Sigmoid colon (tissue), 7 donors: ENCODE results near the gene CPZ. TPM values are rescaled to one million over a fixed set of nuclear protein-coding genes. Genes with fewer than 3 reads are reported as not detected.

ENCODE experiments used
- DNase-seq: peaks from one replicate; pipeline ENCODE4 v3.0.0-alpha.2; 2019
- H3K27ac ChIP-seq, 4 donors: fragments of 200-600 bp; sonication (generic); one replicate each; pipeline ENCODE4 v1.5.1; 2016 to 2019; ENCODE audit warnings: mild to moderate bottlenecking in 1 of 4
- H3K27me3 ChIP-seq, 3 donors: fragments of 200-600 bp; sonication (generic); one replicate each; pipeline ENCODE4 v1.5.1; 2019; ENCODE audit warnings: mild to moderate bottlenecking in 1 of 3
- H3K36me3 ChIP-seq, 4 donors: fragments of 200-600 bp; sonication (generic); one replicate each; pipeline ENCODE4 v1.5.1; 2016 to 2019
- H3K4me1 ChIP-seq, 4 donors: fragments of 200-600 bp; sonication (generic); one replicate each; pipeline ENCODE4 v1.5.1; 2017 to 2019
- H3K4me3 ChIP-seq, 4 donors: fragments of 200-600 bp; sonication (generic); one replicate each; pipeline ENCODE4 v1.5.1; 2017 to 2019; ENCODE audit warnings: mild to moderate bottlenecking in 2 of 4, moderate library complexity in 1 of 4
- H3K9me3 ChIP-seq, 4 donors: fragments of 200-600 bp in 3 of 4; sonication (generic) in 3 of 4; one replicate each; pipeline versions ENCODE4 v1.5.1 to v1.6.1; 2013 to 2019
- CTCF ChIP-seq, 4 experiments: fragments of 450-650 bp in 3 of 4; fragments of 200-600 bp in 1 of 4; IDR thresholded peaks; one replicate each; pipeline ENCODE4 v1.5.1; 2016 to 2019; ENCODE audit warnings: antibody characterized with exemption in 4 of 4, mild to moderate bottlenecking in 3 of 4, moderate library complexity in 2 of 4
- EP300 ChIP-seq, 4 donors: sonication (generic); formaldehyde crosslinking; IDR thresholded peaks; one replicate each; pipeline ENCODE4 v1.6.1; 2017; ENCODE audit warnings: antibody characterized with exemption in 4 of 4
- POLR2A ChIP-seq, 2 donors: fragments of 450-650 bp; IDR thresholded peaks; one replicate each; pipeline ENCODE4 v1.6.1; 2016; ENCODE audit warnings: antibody characterized with exemption in 2 of 2, mild to moderate bottlenecking in 2 of 2, moderate library complexity in 2 of 2
- POLR2AphosphoS5 ChIP-seq, 4 donors: sonication (generic); formaldehyde crosslinking; IDR thresholded peaks; one replicate each; pipeline ENCODE4 v1.6.1; 2017; ENCODE audit warnings: antibody characterized with exemption in 4 of 4
- WGBS, 2 donors: extraction: QIAGEN DNeasy Blood & Tissue Kit; methylation state at CpG; one replicate each; pipeline ENCODE4 v1.1.7; 2013; 5-methylcytosine and 5-hydroxymethylcytosine counted together
- intact Hi-C: fragments of 100-400 bp; cut with DNase I; formaldehyde crosslinking; loops from one replicate; pipeline ENCODE4 v1.15.1; 2023
- polyA plus RNA-seq, 3 donors: library from polyadenylated mRNA; stranded (reverse); fragments of 200-250 nt; gene quantifications; one replicate each; pipeline ENCODE4 v1.2.3, GENCODE V29; 2013
- total RNA-seq, 4 donors: library from RNA; depleted of rRNA; stranded (reverse); fragments of >200 nt; gene quantifications; one replicate each; pipeline ENCODE4 v1.1.0, GENCODE V29; 2016
- donor health status: healthy with polysubstance abuse.
- donor health status: Bipolar disorder and iron deficiency.
- donor health status: healthy.

CPZ gene
- total and polyA plus RNA-seq, 7 donors = 0.46 to 8.3 (median 1.8) TPM

DNA sequence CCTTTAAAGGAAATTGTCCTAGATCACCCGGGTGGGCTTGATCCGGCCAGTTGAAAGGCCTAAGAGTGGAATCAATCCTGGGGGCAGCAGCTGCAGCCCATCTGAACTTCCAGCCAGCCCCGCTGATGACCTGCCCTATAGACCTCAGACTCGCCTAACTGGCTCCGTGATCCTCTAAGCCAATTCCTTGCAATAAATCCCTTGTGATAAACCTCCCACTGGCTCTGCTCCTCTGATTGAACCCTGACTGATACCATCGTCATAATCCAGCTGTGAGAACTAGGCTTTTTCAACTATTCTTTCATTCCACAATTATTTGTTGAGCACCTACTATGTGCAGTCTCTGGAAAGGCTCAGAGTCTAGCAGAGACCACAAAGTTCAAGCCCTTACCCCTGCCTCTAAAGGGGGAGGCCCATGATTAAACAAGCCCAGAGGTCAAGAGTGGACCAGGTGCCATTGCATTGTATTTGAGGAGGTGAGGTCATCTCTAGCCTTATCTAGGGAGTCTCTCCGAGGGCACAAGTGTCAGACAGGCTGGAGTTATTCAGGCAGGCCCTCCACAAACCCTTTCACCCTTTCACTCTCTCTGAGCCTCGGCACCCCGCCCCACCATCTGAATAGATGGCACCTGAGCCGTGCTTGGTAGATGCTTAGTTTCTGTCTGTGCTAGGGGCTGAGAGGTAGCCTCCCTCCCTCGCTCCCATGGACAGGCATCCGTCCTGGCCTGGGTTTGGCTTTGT lies 32.9 kb upstream of the CPZ start:
- H3K9me3 ChIP-seq = no peaks in the 10 kb centered on the region
- 67 to 82% methylated on average over 12 of the region's 12 CpGs for WGBS, 2 donors
- intact Hi-C loops = no loop called here
- H3K27ac ChIP-seq = no peak overlapping the region
- DNase-seq = no peak
- no peak for TF ChIP-seq POLR2A (IDR thresholded peaks at IDR 0.05)
- no peak for TF ChIP-seq EP300 (IDR thresholded peaks at IDR 0.05)
- no peak for TF ChIP-seq CTCF (IDR thresholded peaks at IDR 0.05)
- no peak for TF ChIP-seq POLR2AphosphoS5 (IDR thresholded peaks at IDR 0.05)
- H3K4me3 ChIP-seq = no peak overlapping the region
- no peaks in the 10 kb centered on the region for H3K27me3 ChIP-seq
- no peaks in the 10 kb centered on the region for H3K4me1 ChIP-seq
- no peaks in the 10 kb centered on the region for H3K36me3 ChIP-seq

- no peak overlapping the region for H3K4me3 ChIP-seq
- H3K36me3 ChIP-seq = no peaks in the 10 kb centered on the region
- H3K4me1 ChIP-seq = no peaks in the 10 kb centered on the region
- WGBS, 2 donors = 68 to 76% methylated on average over 16 of the region's 16 CpGs
- H3K27ac ChIP-seq = no peak overlapping the region
- H3K9me3 ChIP-seq = no peaks in the 10 kb centered on the region
- TF ChIP-seq EP300 (IDR thresholded peaks at IDR 0.05) = no peak
- TF ChIP-seq POLR2A (IDR thresholded peaks at IDR 0.05) = no peak
- H3K27me3 ChIP-seq = no peaks in the 10 kb centered on the region
- intact Hi-C loops = no loop called here
- no peak for DNase-seq
Observed at GRCh38 chr4:8560265-8561047, 32.1 kb upstream of the CPZ start.

DNA sequence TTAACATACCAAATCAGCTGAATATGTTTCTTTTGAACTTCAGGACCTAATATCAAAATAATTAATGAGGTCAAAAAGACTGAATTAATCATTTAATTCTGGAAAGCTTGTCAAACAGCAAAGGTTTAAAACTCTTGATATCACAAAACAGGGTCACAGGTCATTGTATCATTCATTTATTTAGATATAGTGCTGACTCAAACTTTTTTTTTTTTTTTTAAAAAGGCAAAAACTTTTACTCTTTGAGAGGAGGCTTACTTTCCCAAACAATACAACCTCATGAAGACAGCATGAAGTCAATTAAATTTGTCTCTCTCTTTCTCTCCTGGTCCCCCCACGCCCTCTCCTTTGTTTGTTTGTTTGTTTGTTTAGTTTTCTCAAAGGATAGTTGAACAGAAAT lies 28.0 kb upstream of the CPZ start:
- TF ChIP-seq POLR2A (IDR thresholded peaks at IDR 0.05) = no peak
- DNase-seq = no peak
- Histone ChIP-seq H3K9me3 (no peaks in the 10 kb centered on the region), H3K4me3 (no peak overlapping the region), H3K27me3 (no peaks in the 10 kb centered on the region), H3K27ac (no peak overlapping the region), H3K4me1 (no peaks in the 10 kb centered on the region), H3K36me3 (no peaks in the 10 kb centered on the region)
- 32 to 46% methylated on average over 1 of the region's 1 CpG for WGBS, 2 donors
- intact Hi-C loops = no loop called here

DNA sequence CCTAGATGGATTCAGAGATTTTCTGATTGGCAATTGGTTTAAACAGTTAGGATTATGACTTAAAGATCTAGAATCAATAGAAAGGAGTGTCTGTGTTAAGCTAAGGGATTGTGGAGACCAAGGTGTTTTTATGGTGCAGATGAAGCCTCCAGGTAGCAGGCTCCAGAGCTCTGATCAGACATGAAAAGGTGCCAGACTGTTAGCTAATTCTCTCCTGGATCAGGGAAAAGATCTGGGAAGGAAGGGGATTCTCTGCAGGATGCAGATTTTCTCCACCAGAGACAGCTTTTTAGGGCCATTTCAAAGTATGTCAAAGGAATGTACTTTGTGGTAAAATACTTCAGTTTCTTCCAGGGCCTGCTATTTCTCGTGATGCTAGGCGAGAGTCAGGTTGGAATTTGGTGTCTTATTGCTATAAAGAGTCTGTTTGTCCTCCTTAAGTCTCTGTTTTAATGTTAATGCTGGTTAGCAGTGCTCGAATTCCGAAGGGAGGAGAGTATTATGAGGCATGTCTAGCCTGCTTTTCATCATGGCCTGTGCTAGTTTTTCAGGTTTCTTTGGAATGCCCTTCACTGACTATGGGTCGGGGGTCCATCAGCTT lies 24.4 kb upstream of the CPZ start:
- H3K36me3 ChIP-seq = no peaks in the 10 kb centered on the region
- WGBS, 2 donors = 62 to 67% methylated on average over 5 of the region's 5 CpGs
- intact Hi-C loops = no loop called here

DNA sequence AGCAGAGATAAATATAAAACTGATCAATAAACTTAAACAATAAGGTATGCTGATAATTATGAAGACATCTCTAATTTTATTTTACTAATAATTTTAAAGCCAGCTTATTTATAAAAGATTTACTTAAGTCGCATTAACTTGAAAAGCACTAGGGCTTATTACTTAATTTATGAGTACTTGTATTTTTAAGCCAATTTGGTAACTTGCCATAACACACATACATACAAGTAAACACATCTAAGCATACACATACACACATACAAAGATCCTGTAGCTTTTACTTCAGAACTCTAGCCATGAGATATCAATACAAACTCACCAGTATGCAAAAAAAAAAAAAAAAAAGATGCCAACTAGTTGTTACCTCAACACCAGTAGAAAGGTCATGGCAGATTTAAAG lies 22.4 kb upstream of the CPZ start:
- no peaks in the 10 kb centered on the region for H3K27me3 ChIP-seq
- H3K9me3 ChIP-seq = no peaks in the 10 kb centered on the region
- H3K4me1 ChIP-seq = no peaks in the 10 kb centered on the region
- 68 to 85% methylated on average over 1 of the region's 1 CpG for WGBS, 2 donors
- intact Hi-C loops = no loop called here
- TF ChIP-seq CTCF (IDR thresholded peaks at IDR 0.05) (no peak), POLR2AphosphoS5 (IDR thresholded peaks at IDR 0.05) (no peak), EP300 (IDR thresholded peaks at IDR 0.05) (no peak), POLR2A (IDR thresholded peaks at IDR 0.05) (no peak)
- no peak overlapping the region for H3K27ac ChIP-seq
- no peak for DNase-seq
- no peak overlapping the region for H3K4me3 ChIP-seq
- H3K36me3 ChIP-seq = no peaks in the 10 kb centered on the region

More for the DNA sequence above, 24.4 kb upstream of the CPZ start:
- no peaks in the 10 kb centered on the region for H3K9me3 ChIP-seq
- no peak for DNase-seq
- no peak overlapping the region for H3K4me3 ChIP-seq
- no peak for TF ChIP-seq EP300 (IDR thresholded peaks at IDR 0.05)
- no peaks in the 10 kb centered on the region for H3K4me1 ChIP-seq
- no peak overlapping the region for H3K27ac ChIP-seq
- no peaks in the 10 kb centered on the region for H3K27me3 ChIP-seq
